GM18870 (cell line): Measurements from ENCODE around the gene CD99L2.

ENCODE experiments used
- ATAC-seq: cut with Tn5 transposase; IDR thresholded peaks from one replicate; pipeline ENCODE4 v1.9.1; 2021; ENCODE audit warnings: moderate library complexity; ENCODE audit not compliant: unreplicated experiment

Gene CD99L2

GRCh38 chrX:150766351-150767044, 132.0 kb downstream of the CD99L2 start:
- no peak for ATAC-seq

- no peak for ATAC-seq
These were observed 132.6 kb downstream of the CD99L2 start for GRCh38 chrX:150765782-150766350.

- ATAC-seq = no peak
These were observed 133.2 kb downstream of the CD99L2 start for GRCh38 chrX:150765237-150765636.

- ATAC-seq = no peak
These were observed 134.7 kb downstream of the CD99L2 start for GRCh38 chrX:150763810-150764209.

- ATAC-seq = no peak
These were observed 135.1 kb downstream of the CD99L2 start for GRCh38 chrX:150763303-150763797.

- no peak for ATAC-seq
These were observed 136.0 kb downstream of the CD99L2 start for GRCh38 chrX:150762258-150763165.

GRCh38 chrX:150761819-150762216, 136.7 kb downstream of the CD99L2 start:
- no peak for ATAC-seq

GRCh38 chrX:150761176-150761818, 137.2 kb downstream of the CD99L2 start:
- no peak for ATAC-seq

- ATAC-seq = no peak
These were observed 138.7 kb downstream of the CD99L2 start for GRCh38 chrX:150759568-150760416.

- ATAC-seq = no peak
These were observed 141.1 kb downstream of the CD99L2 start for GRCh38 chrX:150757371-150757770.

- ATAC-seq = no peak
These were observed 144.5 kb downstream of the CD99L2 start for GRCh38 chrX:150753968-150754367.

GRCh38 chrX:150753357-150753756, 145.1 kb downstream of the CD99L2 start:
- no peak for ATAC-seq

- ATAC-seq = no peak
These were observed 146.3 kb downstream of the CD99L2 start for GRCh38 chrX:150752124-150752523.

GRCh38 chrX:150736475-150736874, 162.0 kb downstream of the CD99L2 start:
- no peak for ATAC-seq

GRCh38 chrX:150731795-150732194, 166.7 kb downstream of the CD99L2 start:
- ATAC-seq = no peak

GRCh38 chrX:150730719-150731118, 167.7 kb downstream of the CD99L2 start:
- no peak for ATAC-seq

- ATAC-seq = no peak
These were observed 168.5 kb downstream of the CD99L2 start for GRCh38 chrX:150729956-150730355.

- ATAC-seq = no peak
These were observed 178.8 kb downstream of the CD99L2 start for GRCh38 chrX:150719621-150720020.
